HPDE6-E6E7 (cell line): ENCODE results near the gene LARP1.

ENCODE experiments used
- DNase-seq: peaks from one replicate; pipeline ENCODE4 v3.0.0; 2011; ENCODE audit warnings: missing footprints; ENCODE audit errors: extremely low spot score

Gene LARP1

DNA sequence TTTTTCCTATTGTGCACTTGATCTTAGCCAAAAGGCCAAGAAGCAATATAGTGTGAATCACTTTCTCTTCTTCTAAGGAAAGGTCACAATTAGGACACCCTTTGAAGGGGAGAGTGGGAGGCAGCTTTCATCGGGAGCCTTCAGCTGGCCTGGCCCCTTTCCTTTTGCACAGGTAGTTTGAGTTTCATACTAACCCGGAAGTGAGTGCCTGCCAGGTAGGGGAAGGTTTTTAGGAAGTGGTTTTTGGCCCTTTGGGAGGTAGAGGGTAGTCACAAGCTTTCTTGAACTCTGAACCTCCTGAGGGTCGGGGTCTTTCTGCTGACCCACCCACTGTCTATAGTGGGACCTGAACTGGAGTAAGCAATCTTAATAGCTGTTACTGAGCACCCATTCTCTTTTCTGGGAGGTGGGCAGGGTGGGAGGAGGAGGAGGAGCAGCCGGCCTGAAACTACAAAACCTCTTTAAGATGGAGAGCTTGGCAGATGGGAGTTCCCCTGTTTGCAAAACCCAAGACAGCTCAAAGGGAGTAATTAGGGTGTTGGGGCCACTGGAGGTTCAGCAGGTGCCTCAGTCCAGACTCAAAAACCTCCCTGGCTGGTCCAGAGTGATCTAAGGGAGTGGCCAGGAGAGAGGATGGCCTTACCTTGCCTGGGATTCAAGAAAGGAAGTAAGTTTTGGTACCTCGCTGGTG is 6.0 kb downstream of the LARP1 start:
- DNase-seq = no peak

DNA sequence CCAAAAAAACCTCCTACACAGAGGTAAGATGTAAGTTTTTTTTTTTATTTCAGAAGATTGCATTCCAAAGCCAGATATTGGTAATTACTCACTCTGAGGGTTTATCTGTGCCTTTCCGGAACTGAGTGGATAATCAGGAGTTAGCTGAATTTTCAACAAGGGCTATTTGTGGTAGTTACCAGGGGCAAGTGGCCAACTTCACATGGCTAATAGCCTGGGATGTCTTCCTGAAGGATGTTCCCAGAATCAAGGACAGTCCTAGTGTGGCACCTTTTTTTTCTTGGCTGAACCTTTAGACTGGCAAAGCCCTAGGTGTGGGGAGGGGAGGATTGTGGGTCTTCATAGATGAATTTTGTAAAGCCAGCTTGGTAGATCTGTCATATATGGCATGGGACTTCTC is 7.1 kb downstream of the LARP1 start:
- DNase-seq = no peak

DNA sequence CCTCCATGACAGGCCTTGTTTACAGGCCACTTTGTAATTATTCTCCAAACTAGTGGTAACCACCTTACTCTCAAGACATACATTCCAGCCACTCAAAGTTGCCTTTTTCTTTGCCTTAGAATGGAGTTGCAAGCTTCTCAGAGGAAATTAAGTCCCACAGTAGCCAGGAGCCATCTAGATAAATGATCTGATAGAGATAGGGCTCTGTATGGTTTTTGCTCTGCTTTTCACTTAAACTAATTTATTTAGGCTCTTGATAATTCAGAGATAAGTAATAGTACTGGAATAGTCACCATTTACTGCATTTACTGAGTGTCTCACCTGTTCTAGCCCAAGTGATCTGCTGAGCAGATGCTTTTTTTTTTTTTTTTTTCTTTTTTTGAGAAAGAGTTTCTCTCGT is 7.5 kb downstream of the LARP1 start:
- DNase-seq = no peak

GRCh38 chr5:154764967-154765366 is 9.8 kb downstream of the LARP1 start:
- no peak for DNase-seq

DNA sequence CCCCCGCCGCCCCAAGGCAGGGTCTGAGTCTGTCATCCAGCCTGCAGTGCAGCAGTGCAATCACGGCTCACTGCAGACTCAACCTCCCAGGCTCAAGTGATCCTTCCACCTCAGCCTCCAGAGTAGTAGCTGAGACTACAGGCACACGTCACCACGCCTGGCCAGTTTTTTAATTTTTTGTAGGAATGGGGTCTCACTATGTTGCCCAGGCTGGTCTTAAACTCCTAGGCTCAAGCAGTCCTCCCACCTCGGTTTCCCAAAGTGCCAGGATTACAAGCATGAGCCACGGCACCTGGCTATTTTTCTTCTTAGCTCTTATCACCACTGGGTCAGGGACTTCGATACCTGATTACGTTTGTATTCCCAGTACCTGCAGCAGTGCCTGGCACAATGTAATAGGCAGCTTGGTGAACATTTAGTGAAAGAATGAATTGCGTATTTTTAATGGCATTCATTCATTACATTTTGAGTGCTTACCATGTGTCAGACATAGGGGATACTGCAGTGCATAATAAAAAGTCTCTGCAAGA is 10.3 kb downstream of the LARP1 start:
- no peak for DNase-seq

GRCh38 chr5:154766558-154767281 is 11.5 kb downstream of the LARP1 start:
- no peak for DNase-seq

- no peak for DNase-seq
Measured at GRCh38 chr5:154767576-154767975, 12.4 kb downstream of the LARP1 start.

GRCh38 chr5:154768207-154768606 is 13.0 kb downstream of the LARP1 start:
- no peak for DNase-seq

- no peak for DNase-seq
Measured at GRCh38 chr5:154770111-154770510, 14.9 kb downstream of the LARP1 start.

DNA sequence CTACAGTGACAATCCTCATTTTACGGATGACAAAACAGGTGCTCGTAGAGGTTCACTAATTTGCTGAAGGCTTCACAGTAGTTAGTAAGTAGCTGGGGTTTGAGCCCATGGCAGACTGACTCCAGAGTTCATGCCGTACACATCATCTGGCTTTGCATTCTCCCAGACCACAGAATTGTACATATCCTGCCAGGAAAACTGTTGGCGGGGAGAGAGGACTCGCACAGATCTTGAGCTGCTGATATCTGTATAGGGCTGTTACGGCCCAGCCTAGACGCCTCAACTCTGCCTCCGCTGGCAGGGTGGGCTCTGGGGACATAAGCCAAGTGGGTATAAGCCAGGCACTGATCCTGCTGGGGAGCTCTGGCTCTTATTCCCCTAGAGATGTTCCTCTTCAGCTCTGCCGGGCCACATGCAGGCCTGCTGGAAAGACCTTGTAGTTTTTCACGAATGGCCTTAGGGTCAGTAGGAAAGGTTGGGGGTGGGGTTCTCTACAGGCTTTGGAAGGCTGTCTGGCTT is 16.3 kb downstream of the LARP1 start:
- DNase-seq = no peak

- DNase-seq = no peak
Measured at GRCh38 chr5:154773326-154773725, 18.1 kb downstream of the LARP1 start.

GRCh38 chr5:154776167-154776566 is 21.0 kb downstream of the LARP1 start:
- no peak for DNase-seq

DNA sequence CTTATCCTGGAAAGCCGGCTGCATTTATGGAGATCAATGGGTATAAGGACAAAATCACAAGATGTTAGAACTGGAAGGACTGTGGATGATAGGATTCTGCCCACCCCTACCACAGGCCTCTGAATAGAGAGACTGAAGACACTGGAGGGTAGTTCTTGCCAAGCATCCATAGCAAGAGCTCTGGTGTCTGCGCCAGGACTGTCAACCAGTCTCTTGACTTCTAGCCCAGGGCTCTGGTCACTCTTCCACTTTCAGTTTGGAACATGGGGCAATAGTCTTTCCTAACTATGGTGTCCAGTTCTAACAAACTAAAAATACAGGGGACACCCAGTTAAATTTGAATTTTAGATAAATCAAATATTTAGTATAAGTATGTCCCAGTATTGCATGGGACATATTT is 23.4 kb downstream of the LARP1 start:
- no peak for DNase-seq

GRCh38 chr5:154779105-154779504 is 23.9 kb downstream of the LARP1 start:
- DNase-seq = peak; percentile 89

- DNase-seq = no peak
Measured at GRCh38 chr5:154780128-154780527, 25.0 kb downstream of the LARP1 start.

DNA sequence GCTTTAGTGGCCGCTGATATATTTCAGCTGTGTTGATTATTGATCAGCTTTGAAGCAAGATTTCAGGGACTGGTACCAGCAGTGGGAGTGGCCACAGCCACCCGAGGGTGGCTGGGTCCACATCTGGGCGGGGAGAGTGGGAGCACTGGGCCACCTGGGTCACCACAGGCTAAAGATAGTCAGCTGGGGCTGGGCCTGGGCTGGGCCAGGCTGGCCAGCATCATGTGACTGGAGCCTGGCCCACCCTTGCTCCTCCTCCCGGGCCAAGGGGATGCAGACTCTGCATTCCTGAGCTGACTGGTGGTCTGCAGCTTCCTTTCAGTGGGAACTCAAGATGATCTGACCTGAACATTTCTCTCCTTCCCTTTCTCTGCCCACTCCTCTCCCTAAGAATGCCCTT is 27.1 kb downstream of the LARP1 start:
- DNase-seq = no peak

DNA sequence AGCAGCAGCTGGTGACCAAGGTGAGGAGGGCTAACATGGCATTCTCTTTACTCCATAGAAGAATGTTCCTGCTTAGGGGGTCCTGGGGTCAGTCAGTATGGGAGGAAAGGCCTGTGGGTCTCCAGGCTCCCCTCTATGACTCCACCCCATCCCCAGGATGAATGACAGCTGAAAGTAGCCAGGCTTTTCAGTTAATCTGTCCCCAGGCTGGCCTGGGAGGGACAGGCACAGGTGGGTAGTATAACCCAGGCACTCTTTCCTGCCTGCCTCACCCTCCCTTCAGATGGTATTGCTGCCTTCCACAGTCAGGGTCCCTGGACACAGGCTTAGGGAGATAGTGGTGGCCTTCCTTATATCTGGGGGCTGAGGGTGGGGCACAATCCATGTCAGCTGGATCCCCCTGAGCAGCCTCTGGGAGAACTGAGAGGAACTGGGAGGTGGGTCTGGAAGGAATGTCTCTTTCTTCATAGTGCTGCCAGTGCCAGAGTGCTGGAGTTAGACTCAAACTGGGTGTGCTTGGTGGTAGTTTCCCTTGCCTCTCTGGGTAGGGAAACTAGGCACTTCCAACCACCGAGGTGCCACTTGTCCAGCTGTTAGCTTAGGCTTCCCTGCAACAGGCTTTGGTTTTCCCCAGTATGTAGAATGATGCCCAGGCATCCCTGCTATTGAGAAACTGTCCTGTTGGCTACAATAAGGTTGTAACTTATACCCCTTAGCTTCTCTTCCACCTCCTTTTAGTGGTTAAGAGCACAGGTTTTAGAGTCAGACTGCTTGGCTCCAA is 27.8 kb downstream of the LARP1 start:
- no peak for DNase-seq

DNA sequence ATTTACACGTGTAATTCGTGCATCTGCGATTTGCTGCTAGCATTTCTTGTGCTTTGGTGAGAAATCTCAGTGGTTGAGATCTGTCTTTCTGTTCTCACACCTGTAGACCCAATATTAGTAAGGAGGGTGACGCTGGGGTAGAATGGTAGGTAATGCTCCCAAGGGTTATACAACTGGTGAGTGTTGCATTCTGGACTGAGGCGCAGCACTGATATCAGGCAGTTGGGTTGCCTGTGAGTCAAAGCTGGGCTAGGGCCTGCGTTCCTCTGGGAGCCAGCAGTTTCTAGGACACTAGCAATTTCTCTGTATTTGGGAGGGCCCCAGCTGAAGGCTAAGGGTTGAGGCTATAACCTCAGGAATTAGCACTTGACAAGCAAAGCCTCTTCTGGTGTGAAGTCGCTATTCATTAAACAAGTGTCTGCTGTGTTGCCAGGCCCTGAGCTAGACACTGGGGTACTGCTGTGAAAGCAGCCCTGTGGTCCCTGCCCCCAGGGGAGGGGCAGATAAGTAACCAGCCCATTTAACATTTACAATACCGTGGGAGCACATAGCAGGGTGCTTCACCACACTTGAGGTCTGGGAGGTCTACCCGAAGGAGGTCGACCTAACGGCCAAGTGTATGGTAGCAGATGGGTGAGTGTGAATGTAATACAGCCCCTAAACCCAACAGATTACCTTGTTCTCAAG is 28.7 kb downstream of the LARP1 start:
- DNase-seq = no peak

DNA sequence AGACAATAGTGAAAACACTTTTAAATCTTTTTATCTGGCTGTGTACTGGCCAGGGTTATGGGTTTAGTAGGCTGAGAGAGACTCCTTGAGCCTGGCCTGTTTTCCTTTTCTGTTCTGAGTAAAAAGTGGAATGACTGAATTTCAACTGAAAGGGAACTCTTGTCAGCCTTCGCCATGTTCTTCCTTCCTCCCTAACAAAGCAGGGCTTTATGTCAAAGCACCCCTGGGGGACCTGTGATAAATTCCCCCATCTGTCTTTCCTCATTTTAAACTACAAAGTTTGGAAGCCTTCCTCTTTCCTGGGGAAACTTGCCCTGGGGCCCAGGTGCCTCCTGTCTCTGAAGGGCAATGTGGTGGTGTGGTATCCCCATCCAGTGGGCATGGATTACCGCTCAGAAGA is 29.7 kb downstream of the LARP1 start:
- DNase-seq = no peak

GRCh38 chr5:154786414-154786813 is 31.2 kb downstream of the LARP1 start:
- DNase-seq = no peak

- no peak for DNase-seq
Measured at GRCh38 chr5:154788212-154788611, 33.0 kb downstream of the LARP1 start.

DNA sequence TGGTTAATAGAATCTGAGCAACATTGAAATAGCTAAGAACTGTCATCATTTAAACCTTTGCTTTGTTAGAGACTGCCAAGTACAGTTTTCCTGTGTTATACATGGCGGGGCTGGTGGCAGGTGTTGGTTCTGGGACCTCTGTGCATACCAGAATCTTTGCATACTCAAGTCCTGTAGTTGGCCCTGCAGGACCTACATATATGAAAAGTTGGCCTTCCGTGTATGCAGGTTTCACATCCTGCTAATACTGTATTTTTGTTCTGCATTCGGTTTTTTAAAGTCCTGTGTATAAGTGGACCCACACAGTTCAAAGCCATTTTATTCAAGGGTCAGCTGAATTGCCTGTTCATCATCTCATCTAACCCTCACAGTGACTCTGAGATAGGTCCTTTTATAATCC is 36.4 kb downstream of the LARP1 start:
- DNase-seq = no peak
